Uterus (tissue), 4 donors: Measurements from ENCODE around the gene TMEM185B. TPM values are rescaled to one million over a fixed set of nuclear protein-coding genes. Genes with fewer than 3 reads are reported as not detected.
A peak's percentile ranks its signal among the peaks of the same experiment; 100 is the strongest.

Source experiments
- DNase-seq, 2 donors: peaks; one replicate each; pipeline ENCODE4 v3.0.0-alpha.2; 2019 to 2020
- H3K27ac ChIP-seq, 2 donors: fragments of 200-600 bp; sonication (generic); 1 replicate in 1 of 2; 2 replicates in 1 of 2; pipeline ENCODE4 v1.5.1; 2016 to 2018
- H3K27me3 ChIP-seq, 2 donors: fragments of 200-600 bp; sonication (generic); one replicate each; pipeline ENCODE4 v1.5.1; 2018 to 2019; ENCODE audit warnings: control low read depth in 1 of 2
- H3K36me3 ChIP-seq, 2 donors: fragments of 200-600 bp; sonication (generic); one replicate each; pipeline ENCODE4 v1.5.1; 2019; ENCODE audit warnings: control low read depth in 1 of 2
- H3K4me1 ChIP-seq, 2 donors: fragments of 200-600 bp; sonication (generic); one replicate each; pipeline ENCODE4 v1.5.1; 2018 to 2019; ENCODE audit warnings: control low read depth in 1 of 2
- H3K4me3 ChIP-seq, 2 donors: fragments of 200-600 bp; sonication (generic); 1 replicate in 1 of 2; 2 replicates in 1 of 2; pipeline ENCODE4 v1.5.1; 2018 to 2019; ENCODE audit warnings: mild to moderate bottlenecking in 1 of 2
- H3K9me3 ChIP-seq, 2 donors: fragments of 200-600 bp; sonication (generic); one replicate each; pipeline ENCODE4 v1.5.1; 2019; ENCODE audit warnings: control low read depth in 1 of 2
- POLR2A ChIP-seq, 2 donors: fragments of 450-650 bp; IDR thresholded peaks; one replicate each; pipeline ENCODE4 v1.6.1; 2016; ENCODE audit warnings: antibody characterized with exemption in 2 of 2, mild to moderate bottlenecking in 1 of 2, moderate library complexity in 1 of 2
- intact Hi-C: fragments of 100-400 bp; cut with DNase I; formaldehyde crosslinking; loops from one replicate; pipeline ENCODE4 v1.15.1; 2023; ENCODE audit warnings: low total_unique reads
- total RNA-seq, 4 donors: library from RNA; depleted of rRNA in 3 of 4; stranded (reverse); fragments of >200 nt in 3 of 4; gene quantifications; one replicate each; pipeline versions ENCODE4 v1.1.0 to v1.2.4, GENCODE V29; 2014 to 2023
- TF ChIP-seq, protein P1 (sequence below), 4 experiments: fragments of 200-600 bp in 2 of 4; fragments of 450-650 bp in 2 of 4; sonication (generic) in 2 of 4; IDR thresholded peaks; one replicate each; pipeline ENCODE4 v1.5.1; 2016 to 2019; ENCODE audit warnings: antibody characterized with exemption in 4 of 4, mild to moderate bottlenecking in 2 of 4, moderate library complexity in 1 of 4
- donor health status: DM: yes; HTN: yes; CAD: no.

The TMEM185B gene
- total RNA-seq, 4 donors from 2014 or later, result 11.5 to 34.6 (median 22.0) TPM

DNA sequence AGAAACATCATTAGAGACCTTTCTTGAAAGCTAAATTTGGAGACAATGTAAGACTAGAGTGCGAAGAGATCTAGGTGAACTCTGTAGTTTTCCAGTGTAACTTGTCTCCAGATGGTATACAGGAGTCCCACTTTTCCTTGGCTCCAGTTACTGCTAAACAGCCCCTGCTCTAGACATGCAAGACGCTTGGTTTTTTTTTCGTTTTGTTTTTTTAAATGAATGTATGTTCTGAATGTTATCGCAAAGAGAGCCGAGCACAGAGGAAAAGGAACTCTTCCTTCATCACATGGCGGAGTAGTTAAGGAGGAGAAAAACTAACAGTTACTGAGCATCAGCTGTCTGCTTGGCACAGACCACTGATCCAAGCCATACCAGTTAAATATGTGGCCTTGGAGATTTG, 31.9 kb upstream of the TMEM185B start:
- no peaks in the 10 kb centered on the region for H3K9me3 ChIP-seq
- DNase-seq, result no peak
- H3K4me1 ChIP-seq, result no peaks in the 10 kb centered on the region
- no peaks in the 10 kb centered on the region for H3K27me3 ChIP-seq
- H3K36me3 ChIP-seq, result no peaks in the 10 kb centered on the region
- no peak overlapping the region for H3K4me3 ChIP-seq
- TF ChIP-seq, protein P1, sequence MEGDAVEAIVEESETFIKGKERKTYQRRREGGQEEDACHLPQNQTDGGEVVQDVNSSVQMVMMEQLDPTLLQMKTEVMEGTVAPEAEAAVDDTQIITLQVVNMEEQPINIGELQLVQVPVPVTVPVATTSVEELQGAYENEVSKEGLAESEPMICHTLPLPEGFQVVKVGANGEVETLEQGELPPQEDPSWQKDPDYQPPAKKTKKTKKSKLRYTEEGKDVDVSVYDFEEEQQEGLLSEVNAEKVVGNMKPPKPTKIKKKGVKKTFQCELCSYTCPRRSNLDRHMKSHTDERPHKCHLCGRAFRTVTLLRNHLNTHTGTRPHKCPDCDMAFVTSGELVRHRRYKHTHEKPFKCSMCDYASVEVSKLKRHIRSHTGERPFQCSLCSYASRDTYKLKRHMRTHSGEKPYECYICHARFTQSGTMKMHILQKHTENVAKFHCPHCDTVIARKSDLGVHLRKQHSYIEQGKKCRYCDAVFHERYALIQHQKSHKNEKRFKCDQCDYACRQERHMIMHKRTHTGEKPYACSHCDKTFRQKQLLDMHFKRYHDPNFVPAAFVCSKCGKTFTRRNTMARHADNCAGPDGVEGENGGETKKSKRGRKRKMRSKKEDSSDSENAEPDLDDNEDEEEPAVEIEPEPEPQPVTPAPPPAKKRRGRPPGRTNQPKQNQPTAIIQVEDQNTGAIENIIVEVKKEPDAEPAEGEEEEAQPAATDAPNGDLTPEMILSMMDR (IDR thresholded peaks at IDR 0.05), result no peak
- no peak for TF ChIP-seq POLR2A (IDR thresholded peaks at IDR 0.05)
- no peak overlapping the region for H3K27ac ChIP-seq
- intact Hi-C loops, result no loop called here

- H3K4me3 ChIP-seq, result peak overlapping the region in 1 of 2 donors; percentile 91
- peak overlapping the region; percentile 92 to 95 for H3K27ac ChIP-seq
- no peaks in the 10 kb centered on the region for H3K9me3 ChIP-seq
- intact Hi-C loops, result no loop called here
- no peak for DNase-seq
- H3K4me1 ChIP-seq, result no peaks in the 10 kb centered on the region
- no peaks in the 10 kb centered on the region for H3K27me3 ChIP-seq
- no peaks in the 10 kb centered on the region for H3K36me3 ChIP-seq
- TF ChIP-seq, protein P1 (IDR thresholded peaks at IDR 0.05), result no peak
- no peak for TF ChIP-seq POLR2A (IDR thresholded peaks at IDR 0.05)
Measured at GRCh38 chr2:120254178-120254577, 31.0 kb upstream of the TMEM185B start.

DNA sequence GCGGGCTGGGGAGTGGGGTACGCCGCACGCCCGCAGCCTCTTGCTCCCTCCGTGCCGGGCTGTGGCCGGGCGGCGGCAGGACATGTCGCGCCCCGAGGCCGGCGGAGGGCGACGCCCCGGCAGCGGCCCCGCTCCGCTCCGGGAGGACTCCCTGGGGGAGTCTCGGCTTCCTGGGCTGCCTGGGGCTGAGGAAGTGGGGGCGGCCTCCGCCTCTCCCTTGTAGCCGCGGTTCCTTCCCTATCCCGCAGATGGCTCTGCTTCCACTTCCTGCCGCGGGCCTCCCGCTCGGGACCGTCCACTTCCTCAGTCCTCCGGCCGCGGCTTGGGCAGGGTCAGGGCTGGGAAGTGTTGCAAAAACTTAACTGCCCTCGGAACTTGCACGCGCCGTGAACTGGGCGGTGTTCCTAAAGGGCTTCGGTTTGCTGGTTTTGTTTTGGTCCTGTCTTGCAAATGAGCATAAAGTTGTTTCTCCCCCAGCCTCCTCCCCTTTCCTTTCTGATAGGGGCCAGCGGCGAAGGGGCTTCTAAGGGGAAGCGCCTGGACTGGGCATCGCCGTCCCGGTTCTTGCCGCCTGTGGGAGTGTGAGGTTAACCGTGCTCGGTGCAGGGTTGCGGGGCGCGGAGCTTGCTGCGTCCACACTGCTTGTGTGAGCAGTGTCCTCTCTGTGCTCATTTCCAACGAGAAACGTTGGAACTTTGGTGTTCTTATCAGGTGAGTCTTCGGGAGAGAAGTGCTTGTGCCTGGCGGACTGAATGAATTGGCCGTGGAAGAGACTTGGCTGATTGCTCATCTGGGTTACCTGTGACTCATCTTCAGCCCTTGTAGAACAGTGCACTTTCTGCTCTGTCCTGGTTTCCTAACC, 30.1 kb upstream of the TMEM185B start:
- H3K4me1 ChIP-seq, result no peaks in the 10 kb centered on the region
- peak in 1 of 2 donors; percentile 55 for TF ChIP-seq POLR2A (IDR thresholded peaks at IDR 0.05)
- TF ChIP-seq, protein P1 (IDR thresholded peaks at IDR 0.05), result peak in 3 of 4 experiments; percentile 29 to 57 (median 53)
- H3K27ac ChIP-seq, result peak overlapping the region; percentile 92 to 95
- intact Hi-C loops, result no loop called here
- no peaks in the 10 kb centered on the region for H3K9me3 ChIP-seq
- DNase-seq, result peak; percentile 78 to 81
- no peaks in the 10 kb centered on the region for H3K36me3 ChIP-seq
- H3K4me3 ChIP-seq, result peak overlapping the region; percentile 65 to 91
- no peaks in the 10 kb centered on the region for H3K27me3 ChIP-seq

GRCh38 chr2:120252225-120253020, 29.2 kb upstream of the TMEM185B start, which contains the start of gene RALB:
Gene RALB, plus strand, starts transcription at chr2:120252852. Its CDS starts 25,813 bp downstream, at chr2:120278665.
- DNase-seq, result peak; percentile 99
- intact Hi-C loops, result no loop called here
- TF ChIP-seq POLR2A (IDR thresholded peaks at IDR 0.05), result peak; percentile 60 to 84
- TF ChIP-seq, protein P1 (IDR thresholded peaks at IDR 0.05), result no peak

More at GRCh38 chr2:120252225-120253020, 29.2 kb upstream of the TMEM185B start, which contains the start of gene RALB:
- H3K4me1 ChIP-seq, result no peaks in the 10 kb centered on the region
- H3K27ac ChIP-seq, result peak within 1 kb of the TSS; percentile 92 to 95
- no peaks in the 10 kb centered on the region for H3K36me3 ChIP-seq
- no peaks in the 10 kb centered on the region for H3K27me3 ChIP-seq
- peak within 1 kb of the TSS; percentile 65 to 91 for H3K4me3 ChIP-seq
- no peaks in the 10 kb centered on the region for H3K9me3 ChIP-seq
